ENCODE results near the gene ZMYND10. TPM values are rescaled to one million over a fixed set of nuclear protein-coding genes. Genes with fewer than 3 reads are reported as not detected.

Gene ZMYND10
- total RNA-seq, 4 donors from 2014 or later, result 0.30 to 1.7 (median 1.3) TPM; not detected in 1

DNA sequence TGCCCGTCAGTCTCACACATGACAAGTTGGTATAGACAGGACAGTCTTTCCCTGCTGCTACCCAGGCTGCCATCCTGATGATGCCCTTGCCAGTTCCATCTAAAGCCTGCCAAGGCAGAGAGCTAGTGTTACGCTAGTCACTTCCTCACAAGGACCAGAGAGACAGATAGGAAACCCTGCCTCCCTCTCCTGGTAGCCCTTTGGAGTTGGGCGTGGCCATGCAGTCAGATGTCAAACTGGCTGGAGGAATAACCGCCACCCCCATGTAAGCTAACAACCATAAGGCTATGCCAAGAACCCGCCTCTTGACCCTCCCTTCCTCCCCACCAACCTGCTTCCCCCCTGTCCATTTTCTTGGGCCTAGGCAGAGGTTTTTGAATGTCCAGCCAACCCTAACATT is 11.0 kb upstream of the ZMYND10 start:
- Histone ChIP-seq H3K9me3 (no peaks in the 10 kb centered on the region), H3K27me3 (no peaks in the 10 kb centered on the region), H3K4me3 (peak overlapping the region in 2 of 4 donors; percentile 22 to 98), H3K27ac (peak overlapping the region in 2 of 4 donors; percentile 24 to 97), H3K36me3 (peaks cover 0 to 51% (median 12%) of the 10 kb centered on the region in 3 donors), H3K4me1 (peaks cover 8 to 64% (median 36%) of the 10 kb centered on the region in 4 donors)
- DNase-seq (ENCODE audit: low spot score in 2 of 2), result no peak
- WGBS, 2 donors, result 41 to 48% methylated on average over 5 of the region's 5 CpGs
- TF ChIP-seq POLR2A (IDR thresholded peaks at IDR 0.05) (no peak), CTCF (IDR thresholded peaks at IDR 0.05) (no peak), EP300 (IDR thresholded peaks at IDR 0.05) (no peak)

- TF ChIP-seq CTCF (IDR thresholded peaks at IDR 0.05), result no peak
- TF ChIP-seq EP300 (IDR thresholded peaks at IDR 0.05), result no peak
- no peak for TF ChIP-seq POLR2A (IDR thresholded peaks at IDR 0.05)
- 51 to 68% methylated on average over 4 to 5 of the region's 5 CpGs for WGBS, 2 donors
- Histone ChIP-seq H3K9me3 (no peaks in the 10 kb centered on the region), H3K4me3 (peak overlapping the region in 2 of 4 donors; percentile 22 to 98), H3K4me1 (peaks cover 8 to 69% (median 41%) of the 10 kb centered on the region in 4 donors), H3K27ac (peak overlapping the region in 2 of 4 donors; percentile 24 to 97), H3K36me3 (peaks cover 0 to 51% (median 12%) of the 10 kb centered on the region in 3 donors), H3K27me3 (no peaks in the 10 kb centered on the region)
- DNase-seq (ENCODE audit: low spot score in 2 of 2), result no peak
These were observed 10.5 kb upstream of the ZMYND10 start for GRCh38 chr3:50355829-50356552.

DNA sequence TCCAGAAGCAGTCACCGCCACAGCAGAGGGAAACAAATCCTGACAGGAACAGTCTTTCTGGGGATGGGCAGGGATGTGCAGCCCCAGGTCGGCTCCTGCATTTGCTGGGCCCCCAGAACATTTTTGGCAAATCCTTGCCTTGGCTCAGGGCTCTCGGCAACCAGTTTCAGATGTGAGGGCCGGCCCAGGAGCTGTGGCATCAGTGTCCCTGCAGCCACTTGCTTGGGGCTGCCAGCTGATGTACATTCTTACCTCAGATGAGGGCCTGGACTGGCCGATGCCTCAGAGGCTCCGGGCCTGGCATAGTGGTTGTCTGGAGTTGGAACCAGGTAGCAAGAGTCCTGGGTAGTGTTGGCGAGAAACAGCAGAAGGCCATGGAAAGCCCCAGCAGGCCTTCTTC is 9.3 kb upstream of the ZMYND10 start:
- no peak overlapping the region for H3K27ac ChIP-seq
- DNase-seq (ENCODE audit: low spot score in 2 of 2), result no peak
- no peak overlapping the region for H3K4me3 ChIP-seq
- no peaks in the 10 kb centered on the region for H3K27me3 ChIP-seq
- TF ChIP-seq POLR2A (IDR thresholded peaks at IDR 0.05) (no peak), CTCF (IDR thresholded peaks at IDR 0.05) (no peak), EP300 (IDR thresholded peaks at IDR 0.05) (no peak)
- peaks cover 8 to 75% (median 45%) of the 10 kb centered on the region in 4 donors for H3K4me1 ChIP-seq
- H3K36me3 ChIP-seq, result peaks cover 0 to 51% (median 12%) of the 10 kb centered on the region in 3 donors
- WGBS, 2 donors, result 83 to 98% methylated on average over 5 to 7 of the region's 7 CpGs
- H3K9me3 ChIP-seq, result no peaks in the 10 kb centered on the region

DNA sequence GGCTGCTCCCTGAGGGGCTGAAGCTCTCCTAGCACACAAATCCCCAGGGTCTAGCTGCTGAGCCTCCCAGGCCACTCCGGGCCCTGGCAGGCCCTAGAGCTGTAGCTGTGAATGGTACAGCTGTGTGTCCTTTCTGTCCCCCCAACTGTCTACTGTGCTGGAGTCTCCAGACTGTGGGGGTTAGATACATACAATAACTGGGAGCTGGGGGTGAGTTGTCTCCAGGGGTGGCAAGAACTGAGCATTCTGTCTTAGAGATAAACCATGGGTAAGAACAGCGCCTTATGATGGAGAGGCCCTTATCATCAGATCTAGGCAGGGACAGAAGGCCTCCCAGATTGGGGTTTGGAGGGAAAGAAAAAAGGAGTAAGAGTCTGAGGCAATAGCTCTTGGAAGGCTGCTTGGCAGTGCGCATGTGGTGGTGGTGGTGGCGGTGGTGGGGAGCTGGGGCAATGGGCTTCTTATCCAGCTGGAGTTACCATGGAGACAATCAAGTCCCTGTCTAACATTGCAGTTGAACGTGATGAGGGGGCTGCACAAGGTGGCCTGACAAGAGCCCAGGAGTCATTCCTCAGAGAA is 8.7 kb upstream of the ZMYND10 start:
- Histone ChIP-seq H3K27ac (no peak overlapping the region), H3K4me3 (no peak overlapping the region), H3K36me3 (peaks cover 0 to 53% (median 12%) of the 10 kb centered on the region in 3 donors), H3K9me3 (no peaks in the 10 kb centered on the region), H3K4me1 (peaks cover 8 to 81% (median 49%) of the 10 kb centered on the region in 4 donors), H3K27me3 (no peaks in the 10 kb centered on the region)
- TF ChIP-seq POLR2A (IDR thresholded peaks at IDR 0.05) (no peak), CTCF (IDR thresholded peaks at IDR 0.05) (no peak), EP300 (IDR thresholded peaks at IDR 0.05) (no peak)
- DNase-seq (ENCODE audit: low spot score in 2 of 2), result no peak
- 76 to 79% methylated on average over 5 of the region's 5 CpGs for WGBS, 2 donors
